Small intestine (tissue), 7 donors: ENCODE results near the gene MTUS2. TPM values are rescaled to one million over a fixed set of nuclear protein-coding genes. Genes with fewer than 3 reads are reported as not detected.

ENCODE experiments used
- DNase-seq, 2 donors: peaks; one replicate each; pipeline versions ENCODE4 v3.0.0 to v3.0.0-alpha.2; 2013
- FAIRE-seq: peaks from 2 replicates; lab custom pipeline; 2012; peaks lifted over from hg19 to GRCh38; lab: Jason Lieb, UNC
- H3K27ac ChIP-seq, 3 donors: one replicate each; pipeline ENCODE4 v1.5.1; 2013; ENCODE audit warnings: low read length in 2 of 3, mild to moderate bottlenecking in 2 of 3, control low read depth in 1 of 3, inconsistent platforms in 1 of 3, low read depth in 1 of 3, moderate library complexity in 1 of 3
- H3K27me3 ChIP-seq, 3 donors: one replicate each; pipeline ENCODE4 v1.6.1; 2013; ENCODE audit warnings: low read length in 3 of 3, inconsistent platforms in 1 of 3; ENCODE audit not compliant: control insufficient read depth in 3 of 3, insufficient read depth in 3 of 3
- H3K36me3 ChIP-seq, 3 donors: one replicate each; pipeline ENCODE4 v1.6.1; 2013; ENCODE audit warnings: low read length in 3 of 3, inconsistent platforms in 1 of 3, low read depth in 1 of 3, mild to moderate bottlenecking in 1 of 3, moderate library complexity in 1 of 3; ENCODE audit not compliant: control insufficient read depth in 3 of 3, insufficient read depth in 2 of 3
- H3K4me1 ChIP-seq, 3 donors: one replicate each; pipeline ENCODE4 v1.6.1; 2013; ENCODE audit warnings: low read length in 2 of 3, inconsistent platforms in 1 of 3, low read depth in 1 of 3, mild to moderate bottlenecking in 1 of 3, moderate library complexity in 1 of 3; ENCODE audit not compliant: control insufficient read depth in 3 of 3, insufficient read depth in 2 of 3
- H3K4me3 ChIP-seq, 3 donors: one replicate each; pipeline ENCODE4 v1.5.1; 2013; ENCODE audit warnings: low read length in 3 of 3, control low read depth in 1 of 3, inconsistent platforms in 1 of 3, low read depth in 1 of 3, mild to moderate bottlenecking in 1 of 3, moderate library complexity in 1 of 3
- H3K9me3 ChIP-seq, 2 donors: one replicate each; pipeline ENCODE4 v1.6.1; 2013; ENCODE audit warnings: low read depth in 1 of 2, low read length in 1 of 2; ENCODE audit not compliant: control insufficient read depth in 2 of 2, insufficient read depth in 1 of 2
- WGBS, 3 donors: extraction: QIAGEN DNeasy Blood & Tissue Kit; methylation state at CpG; one replicate each; pipeline ENCODE4 v1.1.7; 2013; 5-methylcytosine and 5-hydroxymethylcytosine counted together
- polyA plus RNA-seq, 4 donors: library from polyadenylated mRNA; stranded (reverse) in 3 of 4; unstranded in 1 of 4; fragments of 200-250 nt in 3 of 4; fragments of 120-200 nt in 1 of 4; gene quantifications; one replicate each; pipeline versions ENCODE4 v1.2.1 to v1.2.3, GENCODE V29; 2013
- donor health status: healthy with polysubstance abuse.
- donor health status: control.
- donor health status: control.
- donor health status: Bipolar disorder and iron deficiency.
- donor health status: healthy.

MTUS2 gene
- polyA plus RNA-seq, 4 donors = under 0.01 to 0.53 (median 0.22) TPM

GRCh38 chr13:29159871-29160270, 339.7 kb downstream of the MTUS2 start:
- FAIRE-seq = no peak
- no peaks in the 10 kb centered on the region for H3K9me3 ChIP-seq

GRCh38 chr13:29160862-29161261, 340.7 kb downstream of the MTUS2 start:
- 59 to 68% (median 67%) methylated on average over 3 of the region's 3 CpGs for WGBS, 3 donors
- FAIRE-seq (no peak), DNase-seq (no peak)
- Histone ChIP-seq H3K4me1 (no peaks in the 10 kb centered on the region), H3K36me3 (no peaks in the 10 kb centered on the region), H3K4me3 (no peak overlapping the region), H3K27me3 (no peaks in the 10 kb centered on the region), H3K27ac (no peak overlapping the region), H3K9me3 (no peaks in the 10 kb centered on the region)

More at GRCh38 chr13:29159871-29160270, 339.7 kb downstream of the MTUS2 start:
- no peaks in the 10 kb centered on the region for H3K36me3 ChIP-seq
- H3K4me3 ChIP-seq = no peak overlapping the region
- no peak overlapping the region for H3K27ac ChIP-seq
- DNase-seq = no peak
- no peaks in the 10 kb centered on the region for H3K27me3 ChIP-seq
- no peaks in the 10 kb centered on the region for H3K4me1 ChIP-seq
- 76 to 91% (median 89%) methylated on average over 5 of the region's 5 CpGs for WGBS, 3 donors

- FAIRE-seq (no peak), DNase-seq (no peak)
- WGBS, 3 donors = 60 to 79% (median 70%) methylated on average over 6 of the region's 6 CpGs
- no peak overlapping the region for H3K27ac ChIP-seq
- H3K4me1 ChIP-seq = no peaks in the 10 kb centered on the region
- H3K36me3 ChIP-seq = no peaks in the 10 kb centered on the region
- H3K27me3 ChIP-seq = no peaks in the 10 kb centered on the region
- H3K4me3 ChIP-seq = no peak overlapping the region
- H3K9me3 ChIP-seq = no peaks in the 10 kb centered on the region
These were observed 341.5 kb downstream of the MTUS2 start for GRCh38 chr13:29161676-29162075.

- FAIRE-seq = no peak
- H3K27me3 ChIP-seq = no peaks in the 10 kb centered on the region
- no peaks in the 10 kb centered on the region for H3K36me3 ChIP-seq
- 56 to 74% (median 64%) methylated on average over 6 of the region's 6 CpGs for WGBS, 3 donors
- no peak overlapping the region for H3K4me3 ChIP-seq
- no peaks in the 10 kb centered on the region for H3K4me1 ChIP-seq
- DNase-seq = no peak
- H3K27ac ChIP-seq = no peak overlapping the region
- H3K9me3 ChIP-seq = no peaks in the 10 kb centered on the region
These were observed 342.6 kb downstream of the MTUS2 start for GRCh38 chr13:29162638-29163235.

- H3K4me1 ChIP-seq = no peaks in the 10 kb centered on the region
- no peaks in the 10 kb centered on the region for H3K9me3 ChIP-seq
- FAIRE-seq (no peak), DNase-seq (no peak)
- no peak overlapping the region for H3K4me3 ChIP-seq
- H3K27ac ChIP-seq = no peak overlapping the region
- no peaks in the 10 kb centered on the region for H3K36me3 ChIP-seq
- H3K27me3 ChIP-seq = no peaks in the 10 kb centered on the region
- whole genome bisulfite sequencing, 3 donors = 79 to 92% (median 91%) methylated on average over 7 of the region's 7 CpGs
These were observed 344.0 kb downstream of the MTUS2 start for GRCh38 chr13:29164116-29164515.

- H3K36me3 ChIP-seq = no peaks in the 10 kb centered on the region
- no peak overlapping the region for H3K4me3 ChIP-seq
- H3K4me1 ChIP-seq = no peaks in the 10 kb centered on the region
- WGBS, 3 donors = 83 to 94% (median 92%) methylated on average over 3 of the region's 3 CpGs
- FAIRE-seq (no peak), DNase-seq (no peak)
- no peaks in the 10 kb centered on the region for H3K9me3 ChIP-seq
- H3K27me3 ChIP-seq = no peaks in the 10 kb centered on the region
- H3K27ac ChIP-seq = no peak overlapping the region
These were observed 345.1 kb downstream of the MTUS2 start for GRCh38 chr13:29165216-29165615.

- no peaks in the 10 kb centered on the region for H3K4me1 ChIP-seq
- WGBS, 3 donors = 49 to 86% (median 50%) methylated on average over 2 of the region's 2 CpGs
- no peaks in the 10 kb centered on the region for H3K27me3 ChIP-seq
- H3K4me3 ChIP-seq = no peak overlapping the region
- DNase-seq = no peak
- no peak overlapping the region for H3K27ac ChIP-seq
- no peak for FAIRE-seq
- no peaks in the 10 kb centered on the region for H3K36me3 ChIP-seq
- H3K9me3 ChIP-seq = no peaks in the 10 kb centered on the region
These were observed 345.7 kb downstream of the MTUS2 start for GRCh38 chr13:29165840-29166239.

GRCh38 chr13:29170436-29171082, 350.4 kb downstream of the MTUS2 start:
- no peaks in the 10 kb centered on the region for H3K4me1 ChIP-seq
- no peaks in the 10 kb centered on the region for H3K9me3 ChIP-seq
- H3K27ac ChIP-seq = no peak overlapping the region
- H3K27me3 ChIP-seq = no peaks in the 10 kb centered on the region
- 59 to 87% (median 84%) methylated on average over 4 of the region's 4 CpGs for WGBS, 3 donors
- FAIRE-seq = no peak
- no peak for DNase-seq
- no peak overlapping the region for H3K4me3 ChIP-seq
- no peaks in the 10 kb centered on the region for H3K36me3 ChIP-seq
